Upper lobe of left lung (tissue), 6 donors: Measurements from ENCODE around the gene LTBP1. TPM values are rescaled to one million over a fixed set of nuclear protein-coding genes. Genes with fewer than 3 reads are reported as not detected.

Experiments
- ATAC-seq, 2 donors: fragments of 200-7000 bp; cut with Tn5 transposase; one replicate each; pipeline ENCODE4 v1.9.1; 2022; ENCODE audit warnings: mild to moderate bottlenecking in 2 of 2, moderate library complexity in 2 of 2; ENCODE audit not compliant: low FRiP score in 2 of 2
- DNase-seq, 2 donors: peaks; one replicate each; pipeline ENCODE4 v3.0.0-alpha.2; 2019 to 2020
- H3K27ac ChIP-seq, 4 donors: fragments of 200-600 bp; sonication (generic); one replicate each; pipeline ENCODE4 v1.5.1; 2016 to 2019
- H3K27me3 ChIP-seq, 4 donors: fragments of 200-600 bp; sonication (generic); one replicate each; pipeline ENCODE4 v1.5.1; 2017 to 2019
- H3K36me3 ChIP-seq, 4 donors: fragments of 200-600 bp; sonication (generic); one replicate each; pipeline ENCODE4 v1.5.1; 2016 to 2019
- H3K4me1 ChIP-seq, 4 donors: fragments of 200-600 bp; sonication (generic); one replicate each; pipeline ENCODE4 v1.5.1; 2018 to 2019
- H3K4me3 ChIP-seq, 4 donors: fragments of 200-600 bp; sonication (generic); one replicate each; pipeline ENCODE4 v1.5.1; 2017 to 2019; ENCODE audit warnings: mild to moderate bottlenecking in 2 of 4, moderate library complexity in 1 of 4
- H3K9me3 ChIP-seq, 4 donors: fragments of 200-600 bp; sonication (generic); one replicate each; pipeline ENCODE4 v1.5.1; 2018 to 2019
- CTCF ChIP-seq, 6 experiments: fragments of 450-650 bp in 4 of 6; fragments of 200-600 bp in 2 of 6; sonication (generic) in 2 of 6; IDR thresholded peaks; one replicate each; pipeline ENCODE4 v1.5.1; 2016 to 2019; ENCODE audit warnings: antibody characterized with exemption in 6 of 6
- EP300 ChIP-seq, 4 donors: sonication (generic); formaldehyde crosslinking; IDR thresholded peaks; one replicate each; pipeline ENCODE4 v1.5.1; 2017; ENCODE audit warnings: antibody characterized with exemption in 4 of 4, control low read depth in 2 of 4
- POLR2A ChIP-seq, 4 donors: fragments of 450-650 bp; IDR thresholded peaks; one replicate each; pipeline ENCODE4 v1.5.1; 2016 to 2017; ENCODE audit warnings: antibody characterized with exemption in 4 of 4, mild to moderate bottlenecking in 2 of 4
- POLR2AphosphoS5 ChIP-seq, 2 donors: sonication (generic); formaldehyde crosslinking; IDR thresholded peaks; one replicate each; pipeline ENCODE4 v1.5.1; 2017; ENCODE audit warnings: antibody characterized with exemption in 2 of 2
- WGBS, 2 donors: methylation state at CpG; one replicate each; pipeline ENCODE4 v1.1.5; 2017 to 2018; 5-methylcytosine and 5-hydroxymethylcytosine counted together
- total RNA-seq, 6 donors: library from RNA; depleted of rRNA in 4 of 6; stranded (reverse); fragments of >200 nt in 4 of 6; gene quantifications; one replicate each; pipeline versions ENCODE4 v1.1.0 to v1.2.1, GENCODE V29; 2016 to 2021
- donor health status: DM: no; HTN: no; CAD: no; lungs with moderate emphysema.
- donor health status: DM: no; HTN: yes; CAD: no; lungs with severe emphysema.

The LTBP1 gene
- total RNA-seq, 6 donors from 2014 or later = 11.5 to 45.0 (median 27.1) TPM

GRCh38 chr2:32991091-32991845 is 44.5 kb downstream of the LTBP1 start:
- H3K4me3 ChIP-seq = no peak overlapping the region
- 52 to 65% methylated on average over 6 of the region's 6 CpGs for WGBS, 2 donors
- TF ChIP-seq POLR2AphosphoS5 (IDR thresholded peaks at IDR 0.05) (no peak), POLR2A (IDR thresholded peaks at IDR 0.05) (no peak), EP300 (IDR thresholded peaks at IDR 0.05) (no peak), CTCF (IDR thresholded peaks at IDR 0.05) (no peak)
- H3K27ac ChIP-seq = no peak overlapping the region
- DNase-seq (no peak), ATAC-seq (no peak)
- H3K4me1 ChIP-seq = no peaks in the 10 kb centered on the region
- H3K9me3 ChIP-seq = no peaks in the 10 kb centered on the region
- H3K36me3 ChIP-seq = no peaks in the 10 kb centered on the region
- no peaks in the 10 kb centered on the region for H3K27me3 ChIP-seq

- H3K27me3 ChIP-seq = no peaks in the 10 kb centered on the region
- ATAC-seq (no peak), DNase-seq (peak in 1 of 2 donors; percentile 27)
- WGBS, 2 donors = 56 to 61% methylated on average over 8 of the region's 8 CpGs
- H3K36me3 ChIP-seq = no peaks in the 10 kb centered on the region
- H3K4me3 ChIP-seq = no peak overlapping the region
- TF ChIP-seq POLR2AphosphoS5 (IDR thresholded peaks at IDR 0.05) (no peak), EP300 (IDR thresholded peaks at IDR 0.05) (no peak), CTCF (IDR thresholded peaks at IDR 0.05) (no peak), POLR2A (IDR thresholded peaks at IDR 0.05) (no peak)
- H3K4me1 ChIP-seq = no peaks in the 10 kb centered on the region
- H3K27ac ChIP-seq = no peak overlapping the region
- no peaks in the 10 kb centered on the region for H3K9me3 ChIP-seq
These were observed 46.3 kb downstream of the LTBP1 start for GRCh38 chr2:32993005-32993539.

GRCh38 chr2:32997705-32998104 is 51.0 kb downstream of the LTBP1 start:
- no peaks in the 10 kb centered on the region for H3K9me3 ChIP-seq
- DNase-seq = no peak
- H3K4me1 ChIP-seq = no peaks in the 10 kb centered on the region
- no peaks in the 10 kb centered on the region for H3K36me3 ChIP-seq
- H3K4me3 ChIP-seq = no peak overlapping the region
- no peak for ATAC-seq
- TF ChIP-seq EP300 (IDR thresholded peaks at IDR 0.05) (no peak), CTCF (IDR thresholded peaks at IDR 0.05) (no peak), POLR2A (IDR thresholded peaks at IDR 0.05) (no peak), POLR2AphosphoS5 (IDR thresholded peaks at IDR 0.05) (no peak)
- no peaks in the 10 kb centered on the region for H3K27me3 ChIP-seq
- no peak overlapping the region for H3K27ac ChIP-seq
- WGBS, 2 donors = 82 to 100% methylated on average over 2 of the region's 2 CpGs

GRCh38 chr2:33000986-33001385 is 54.2 kb downstream of the LTBP1 start:
- ATAC-seq (no peak), DNase-seq (no peak)
- no peaks in the 10 kb centered on the region for H3K9me3 ChIP-seq
- no peaks in the 10 kb centered on the region for H3K27me3 ChIP-seq
- WGBS, 2 donors = 90% methylated on average over 2 of the region's 3 CpGs; no CpG with 5 or more reads in 1 of the 2 donors
- no peak overlapping the region for H3K4me3 ChIP-seq
- H3K4me1 ChIP-seq = no peaks in the 10 kb centered on the region
- no peak overlapping the region for H3K27ac ChIP-seq
- no peak for TF ChIP-seq EP300 (IDR thresholded peaks at IDR 0.05)
- TF ChIP-seq CTCF (IDR thresholded peaks at IDR 0.05) = no peak
- H3K36me3 ChIP-seq = no peaks in the 10 kb centered on the region

GRCh38 chr2:33001823-33002222 is 55.1 kb downstream of the LTBP1 start:
- no peaks in the 10 kb centered on the region for H3K4me1 ChIP-seq
- DNase-seq = no peak
- no peak overlapping the region for H3K27ac ChIP-seq
- H3K27me3 ChIP-seq = no peaks in the 10 kb centered on the region
- H3K36me3 ChIP-seq = no peaks in the 10 kb centered on the region
- WGBS, 2 donors = 100% methylated on average over 1 of the region's 1 CpG; no CpG with 5 or more reads in 1 of the 2 donors
- no peak overlapping the region for H3K4me3 ChIP-seq
- H3K9me3 ChIP-seq = no peaks in the 10 kb centered on the region
- TF ChIP-seq POLR2AphosphoS5 (IDR thresholded peaks at IDR 0.05) (no peak), CTCF (IDR thresholded peaks at IDR 0.05) (no peak), POLR2A (IDR thresholded peaks at IDR 0.05) (no peak), EP300 (IDR thresholded peaks at IDR 0.05) (no peak)
- no peak for ATAC-seq
